ENCODE results near the gene THRB. TPM values are rescaled to one million over a fixed set of nuclear protein-coding genes. Genes with fewer than 3 reads are reported as not detected.

The THRB gene
- total RNA-seq, 1 experiment from 2014 or later, result 2.8 TPM

DNA sequence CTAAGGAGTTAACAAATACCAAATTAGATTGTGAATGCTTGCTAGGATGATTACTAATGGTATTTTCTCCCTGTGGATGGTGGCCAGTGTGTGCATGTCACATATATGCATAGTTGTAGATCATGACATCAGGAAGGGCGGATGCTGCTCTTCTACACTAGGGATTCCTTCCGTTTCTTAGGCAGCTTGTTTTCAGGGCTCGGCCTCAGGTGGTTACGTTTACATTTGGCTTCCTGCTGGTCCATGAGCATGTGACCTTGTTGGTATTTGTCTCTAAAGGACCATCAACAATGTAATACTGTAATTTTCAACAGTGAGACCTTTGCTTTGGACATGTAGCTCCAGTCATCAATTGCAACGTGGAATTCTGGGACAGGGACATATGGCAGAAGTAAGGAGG, 328.1 kb downstream of the THRB start:
- no peak for DNase-seq (ENCODE audit: low read depth)
- in situ Hi-C loops (cut with HindIII; ENCODE audit: low pct_unique_long_range_greater_than_20kb, low sequenced_read_pairs), result no loop called here

- in situ Hi-C loops (cut with HindIII; ENCODE audit: low pct_unique_long_range_greater_than_20kb, low sequenced_read_pairs), result no loop called here
- DNase-seq (ENCODE audit: low read depth), result no peak
These were observed 329.1 kb downstream of the THRB start for GRCh38 chr3:24165603-24165982.

GRCh38 chr3:24164967-24165602, 329.6 kb downstream of the THRB start:
- no peak for DNase-seq (ENCODE audit: low read depth)
- in situ Hi-C loops (cut with HindIII; ENCODE audit: low pct_unique_long_range_greater_than_20kb, low sequenced_read_pairs), result no loop called here

- in situ Hi-C loops (cut with HindIII; ENCODE audit: low pct_unique_long_range_greater_than_20kb, low sequenced_read_pairs), result no loop called here
- DNase-seq (ENCODE audit: low read depth), result no peak
These were observed 331.7 kb downstream of the THRB start for GRCh38 chr3:24162929-24163328.

DNA sequence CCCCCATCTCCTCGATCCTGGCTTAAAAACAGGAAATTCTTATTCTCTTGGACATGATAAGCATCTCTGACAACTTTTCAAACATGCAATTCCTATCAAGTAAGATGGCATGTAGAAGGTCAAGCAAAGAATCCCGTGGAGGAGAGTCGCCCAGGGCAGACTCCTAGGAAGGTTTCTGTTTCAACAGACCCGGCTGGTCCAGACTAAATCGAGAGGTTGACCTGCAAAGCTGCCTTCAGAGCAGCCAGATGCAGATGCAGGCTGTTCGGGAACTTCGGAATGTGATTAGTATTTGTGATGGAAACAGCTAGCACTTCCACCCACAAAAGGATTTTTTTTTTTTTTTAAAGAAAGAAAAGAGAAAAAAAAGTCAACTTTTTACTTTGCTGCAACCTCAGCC, 332.8 kb downstream of the THRB start:
- no peak for DNase-seq (ENCODE audit: low read depth)
- in situ Hi-C loops (cut with HindIII; ENCODE audit: low pct_unique_long_range_greater_than_20kb, low sequenced_read_pairs), result no loop called here

- DNase-seq (ENCODE audit: low read depth), result peak; percentile 16
- in situ Hi-C loops (cut with HindIII; ENCODE audit: low pct_unique_long_range_greater_than_20kb, low sequenced_read_pairs), result no loop called here
These were observed 334.1 kb downstream of the THRB start for GRCh38 chr3:24160424-24161095.

DNA sequence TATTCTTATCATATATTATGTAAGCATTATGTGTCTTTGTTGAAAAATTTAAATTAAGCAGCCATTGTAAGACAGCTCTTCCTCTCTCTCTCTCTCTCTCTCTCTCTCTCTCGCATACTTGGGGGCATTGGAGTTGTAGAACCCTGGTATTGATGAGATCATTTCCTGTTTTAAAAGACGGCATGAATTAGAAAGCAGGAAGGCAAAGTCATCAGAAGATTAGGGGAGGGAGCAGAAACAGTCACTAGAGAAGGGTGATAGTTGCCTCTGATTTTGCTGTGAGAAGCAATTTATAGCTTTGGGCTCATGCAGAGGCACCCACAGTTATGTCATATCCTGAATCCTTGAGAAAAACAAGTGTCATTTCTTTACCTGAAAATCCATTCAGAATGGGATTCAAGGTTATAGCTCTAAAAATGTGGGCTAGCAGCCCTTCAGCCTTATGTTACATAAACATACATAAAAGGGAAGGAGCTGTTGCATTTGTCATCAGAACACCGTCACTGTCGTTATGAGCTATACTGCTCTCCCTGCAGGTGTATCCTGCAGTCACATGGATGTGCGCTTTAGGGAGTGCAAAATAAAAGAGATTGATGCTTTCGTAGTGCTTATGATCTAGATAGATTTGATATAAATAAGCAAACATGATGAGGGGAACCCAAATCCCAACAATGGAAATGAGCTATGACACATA, 335.7 kb downstream of the THRB start:
- in situ Hi-C loops (cut with HindIII; ENCODE audit: low pct_unique_long_range_greater_than_20kb, low sequenced_read_pairs), result no loop called here
- DNase-seq (ENCODE audit: low read depth), result no peak

DNA sequence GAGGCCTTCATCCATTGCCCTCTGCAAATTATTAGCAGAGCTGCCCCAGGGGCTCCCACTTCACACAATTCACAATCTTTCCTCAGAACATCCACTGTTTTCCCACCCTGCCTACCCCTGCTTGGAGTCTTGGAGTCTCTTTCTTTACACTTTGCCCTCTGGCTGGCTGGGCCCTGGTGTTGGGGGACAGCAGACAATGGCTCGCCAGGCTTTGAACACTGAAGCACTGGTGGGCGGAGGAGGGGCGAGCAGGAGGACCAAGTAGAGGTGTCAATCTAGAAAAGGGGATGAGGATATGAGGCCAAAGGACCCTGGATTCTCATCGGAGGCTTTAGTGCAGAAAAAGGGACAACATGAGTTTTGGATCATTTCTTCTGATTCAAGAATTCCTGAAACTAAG, 337.5 kb downstream of the THRB start:
- in situ Hi-C loops (cut with HindIII; ENCODE audit: low pct_unique_long_range_greater_than_20kb, low sequenced_read_pairs), result no loop called here
- DNase-seq (ENCODE audit: low read depth), result no peak

DNA sequence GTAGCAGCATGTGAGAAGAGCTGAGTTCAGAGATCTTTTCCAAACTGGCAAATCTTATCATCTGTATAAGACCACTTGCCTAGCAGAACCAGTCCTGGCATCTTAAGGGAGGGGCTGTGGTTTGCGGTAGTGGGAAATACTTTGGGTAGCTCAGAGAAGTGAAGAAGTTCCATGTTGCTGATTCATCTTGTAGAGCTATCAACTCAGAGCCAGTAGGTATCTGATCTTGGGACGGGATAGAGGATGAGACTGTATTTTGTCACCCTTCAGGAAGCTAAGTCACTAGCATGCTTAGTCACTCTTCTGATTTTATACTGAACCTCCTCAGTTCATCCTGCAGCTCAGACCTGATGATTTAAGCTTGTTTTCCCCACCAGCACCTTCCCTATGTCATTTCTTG, 338.2 kb downstream of the THRB start:
- in situ Hi-C loops (cut with HindIII; ENCODE audit: low pct_unique_long_range_greater_than_20kb, low sequenced_read_pairs), result no loop called here
- peak; percentile 88 for DNase-seq (ENCODE audit: low read depth)

GRCh38 chr3:24155276-24155675, 339.4 kb downstream of the THRB start:
- DNase-seq (ENCODE audit: low read depth), result peak; percentile 80
- in situ Hi-C loops (cut with HindIII; ENCODE audit: low pct_unique_long_range_greater_than_20kb, low sequenced_read_pairs), result no loop called here

- in situ Hi-C loops (cut with HindIII; ENCODE audit: low pct_unique_long_range_greater_than_20kb, low sequenced_read_pairs), result no loop called here
- DNase-seq (ENCODE audit: low read depth), result no peak
These were observed 339.9 kb downstream of the THRB start for GRCh38 chr3:24154781-24155180.

DNA sequence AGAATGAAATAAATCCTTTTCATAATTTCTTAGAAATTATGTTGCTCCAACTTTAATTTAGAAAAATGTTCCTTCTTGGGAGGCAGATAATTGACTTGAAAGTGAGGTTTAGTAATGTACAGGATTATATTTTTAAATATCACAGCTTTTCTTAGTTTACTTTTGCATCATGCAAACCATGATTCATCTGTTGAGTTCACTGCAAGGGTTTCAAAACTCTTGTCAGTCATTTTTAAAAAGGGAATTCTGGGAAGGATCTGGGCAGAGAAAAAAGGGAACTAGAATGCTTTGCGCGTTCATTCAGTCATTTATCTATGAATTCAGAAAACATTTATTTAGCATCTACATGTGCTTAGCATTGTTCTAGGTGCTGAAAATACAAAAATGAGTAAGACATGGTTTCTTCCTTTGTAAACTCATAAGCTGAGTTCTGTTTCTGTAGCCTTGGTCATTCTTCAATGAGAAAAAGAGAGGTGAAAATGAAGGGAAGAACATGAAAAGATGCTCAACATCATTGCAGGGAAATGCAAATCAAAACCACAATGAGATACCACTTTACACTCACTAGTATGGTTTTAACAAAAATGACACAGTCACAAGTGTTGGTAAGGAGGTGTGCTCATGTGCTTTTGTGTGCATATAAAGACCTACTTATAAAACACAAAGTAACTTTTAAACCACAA, 340.5 kb downstream of the THRB start:
- in situ Hi-C loops (cut with HindIII; ENCODE audit: low pct_unique_long_range_greater_than_20kb, low sequenced_read_pairs), result no loop called here
- no peak for DNase-seq (ENCODE audit: low read depth)

GRCh38 chr3:24151594-24151993, 343.1 kb downstream of the THRB start:
- in situ Hi-C loops (cut with HindIII; ENCODE audit: low pct_unique_long_range_greater_than_20kb, low sequenced_read_pairs), result no loop called here
- DNase-seq (ENCODE audit: low read depth), result no peak

GRCh38 chr3:24149032-24149431, 345.6 kb downstream of the THRB start:
- DNase-seq (ENCODE audit: low read depth), result no peak
- in situ Hi-C loops (cut with HindIII; ENCODE audit: low pct_unique_long_range_greater_than_20kb, low sequenced_read_pairs), result no loop called here

DNA sequence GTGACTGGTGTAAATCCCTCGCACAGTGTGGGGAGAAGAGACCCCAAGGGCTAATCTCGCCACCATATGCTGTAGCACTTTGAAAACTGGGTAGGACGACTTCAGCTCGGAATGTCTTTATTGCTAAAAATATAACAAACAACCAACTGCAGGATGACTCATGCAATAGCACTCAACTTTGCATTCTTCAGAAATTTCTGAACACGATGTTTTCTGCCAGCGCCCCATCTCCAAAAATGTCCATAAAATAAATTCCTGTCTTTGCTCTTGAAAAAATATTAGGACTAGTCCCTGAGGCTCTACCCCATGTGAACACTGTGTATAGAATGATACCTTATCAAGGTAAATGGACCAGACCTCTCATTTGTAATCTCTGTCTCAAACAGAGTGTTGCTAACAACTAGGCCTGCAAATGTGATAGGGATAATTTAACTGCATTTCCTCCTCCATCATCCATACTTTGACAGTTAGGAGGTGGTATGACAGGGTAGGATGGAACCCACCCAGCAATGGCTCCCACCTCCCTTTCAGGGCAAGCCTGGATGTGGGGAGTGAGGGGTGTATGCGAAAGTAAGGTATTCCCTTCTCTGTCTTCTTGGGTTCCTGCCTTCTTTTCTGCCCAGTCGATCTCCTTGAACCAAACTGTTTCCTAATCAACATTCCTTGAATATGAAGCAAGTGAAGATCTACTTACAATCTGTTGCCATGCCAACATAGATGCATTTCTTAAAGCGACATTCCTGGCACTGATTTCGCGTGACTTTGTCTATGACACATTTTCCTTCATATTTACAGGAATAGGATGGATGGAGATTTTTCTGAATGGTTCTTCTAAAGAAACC, 348.4 kb downstream of the THRB start:
- in situ Hi-C loops (cut with HindIII; ENCODE audit: low pct_unique_long_range_greater_than_20kb, low sequenced_read_pairs), result no loop called here
- DNase-seq (ENCODE audit: low read depth), result peak; percentile 44

DNA sequence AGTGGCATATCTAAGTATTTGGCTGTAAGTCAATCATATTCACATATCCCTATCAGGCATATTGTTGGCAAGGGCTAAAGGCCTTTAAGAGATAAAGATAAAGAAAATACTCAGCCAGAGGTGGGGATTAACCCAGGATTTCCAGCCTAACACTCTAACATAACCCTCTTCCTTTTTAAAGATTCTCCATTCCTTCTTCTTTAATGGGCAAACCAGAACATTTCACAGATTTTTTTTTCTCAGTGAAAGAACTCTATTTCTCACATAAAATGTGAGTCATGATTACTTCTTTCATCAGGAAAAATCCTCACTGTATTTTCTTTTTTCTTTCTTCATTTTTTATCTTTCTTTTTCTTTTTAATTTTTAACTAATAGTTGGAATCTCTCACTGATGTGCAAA, 349.2 kb downstream of the THRB start:
- no peak for DNase-seq (ENCODE audit: low read depth)
- in situ Hi-C loops (cut with HindIII; ENCODE audit: low pct_unique_long_range_greater_than_20kb, low sequenced_read_pairs), result no loop called here

GRCh38 chr3:24142127-24142526, 352.5 kb downstream of the THRB start:
- DNase-seq (ENCODE audit: low read depth), result no peak
- in situ Hi-C loops (cut with HindIII; ENCODE audit: low pct_unique_long_range_greater_than_20kb, low sequenced_read_pairs), result no loop called here

GRCh38 chr3:24141548-24141947, 353.1 kb downstream of the THRB start:
- DNase-seq (ENCODE audit: low read depth), result no peak
- in situ Hi-C loops (cut with HindIII; ENCODE audit: low pct_unique_long_range_greater_than_20kb, low sequenced_read_pairs), result no loop called here
